Gastrocnemius medialis (tissue), 4 donors: Measurements from ENCODE around the gene DMD.

Experiments
- CTCF ChIP-seq, 5 experiments: fragments of 450-650 bp in 3 of 5; fragments of 200-600 bp in 2 of 5; sonication (generic) in 2 of 5; IDR thresholded peaks in 4 of 5; conservative IDR thresholded peaks in 1 of 5; 1 replicate in 4 of 5; 2 replicates in 1 of 5; pipeline ENCODE4 v1.5.1; 2016 to 2019; ENCODE audit warnings: antibody characterized with exemption in 5 of 5, mild to moderate bottlenecking in 3 of 5, moderate library complexity in 3 of 5
- POLR2A ChIP-seq, 2 donors: fragments of 450-650 bp; IDR thresholded peaks; one replicate each; pipeline ENCODE4 v1.6.1; 2017; ENCODE audit warnings: antibody characterized with exemption in 2 of 2, mild to moderate bottlenecking in 2 of 2, moderate library complexity in 2 of 2

- TF ChIP-seq CTCF (IDR thresholded peaks at IDR 0.05 in 4 of 5, conservative IDR thresholded peaks at IDR 0.05 in 1 of 5), result no peak
- no peak for TF ChIP-seq POLR2A (IDR thresholded peaks at IDR 0.05)
These were observed 466.4 kb downstream of the DMD start for GRCh38 chrX:32744921-32745320.
